ENCODE measurements around the gene RBM23.

DNA sequence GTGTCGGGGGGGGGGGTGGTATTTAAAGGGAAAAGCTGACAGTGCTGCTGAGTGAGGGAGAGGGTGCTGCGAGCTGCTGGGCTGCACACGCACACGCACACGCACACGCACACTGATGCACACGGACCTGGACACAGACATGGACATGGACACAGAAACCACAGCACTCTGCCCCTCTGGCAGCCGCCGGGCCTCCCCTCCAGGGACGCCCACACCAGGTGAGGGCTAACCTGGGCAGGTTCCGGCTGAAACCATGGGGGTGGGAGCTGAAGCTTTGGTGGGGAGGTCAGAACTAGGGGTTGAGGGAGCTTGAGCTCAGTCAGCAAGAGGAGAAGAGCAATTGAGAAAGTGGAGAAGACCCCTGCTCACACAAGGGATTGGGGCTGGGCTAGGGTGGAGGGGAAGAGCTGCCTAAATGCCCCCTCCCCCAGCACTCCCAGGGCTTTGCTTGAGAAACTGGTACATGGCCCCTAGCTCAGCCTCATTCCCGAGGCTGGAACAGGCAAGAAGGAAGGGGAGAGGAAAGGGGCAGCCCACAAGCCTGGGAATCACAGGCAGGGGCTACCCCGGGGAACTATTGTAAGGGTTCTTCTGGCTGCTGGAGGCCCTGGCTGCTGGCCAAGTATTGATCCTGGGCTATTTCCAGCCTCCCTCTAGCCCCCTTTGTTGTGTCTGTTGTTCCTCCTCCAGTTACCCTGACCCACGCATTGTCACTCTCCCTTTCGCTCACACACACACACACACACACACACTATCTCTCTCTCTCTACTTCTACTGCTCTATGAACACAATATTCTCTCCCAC lies 35.6 kb downstream of the RBM23 start, which contains the start of gene REM2:
- no peak for TF ChIP-seq POLR2A (IDR thresholded peaks at IDR 0.05)
- no peak for TF ChIP-seq CTCF (IDR thresholded peaks at IDR 0.05)
- no peak for TF ChIP-seq EP300 (IDR thresholded peaks at IDR 0.05)
